Omental fat pad (tissue), 4 donors: ENCODE results near the gene SLC5A2. TPM values are rescaled to one million over a fixed set of nuclear protein-coding genes. Genes with fewer than 3 reads are reported as not detected.

Experiments
- ATAC-seq: fragments of 150-250 bp; one replicate; pipeline ENCODE4 v1.9.1; 2016; ENCODE audit warnings: mild to moderate bottlenecking, moderate library complexity; ENCODE audit not compliant: low FRiP score
- DNase-seq: peaks from one replicate; pipeline ENCODE4 v3.0.0-alpha.2; 2019; ENCODE audit warnings: low spot score
- CTCF ChIP-seq, 3 donors: fragments of 450-650 bp; IDR thresholded peaks; one replicate each; pipeline ENCODE4 v1.5.1; 2016 to 2017; ENCODE audit warnings: antibody characterized with exemption in 3 of 3, mild to moderate bottlenecking in 3 of 3, moderate library complexity in 2 of 3
- total RNA-seq, 4 donors: library from RNA; depleted of rRNA; stranded (reverse); fragments of >200 nt; gene quantifications; one replicate each; pipeline ENCODE4 v1.1.0, GENCODE V29; 2016

Gene SLC5A2
- total RNA-seq, 4 donors from 2014 or later = not detected

GRCh38 chr16:31461921-31462804, 20.8 kb upstream of the SLC5A2 start:
- DNase-seq (no peak), ATAC-seq (no peak)
- TF ChIP-seq CTCF (IDR thresholded peaks at IDR 0.05) = no peak

DNA sequence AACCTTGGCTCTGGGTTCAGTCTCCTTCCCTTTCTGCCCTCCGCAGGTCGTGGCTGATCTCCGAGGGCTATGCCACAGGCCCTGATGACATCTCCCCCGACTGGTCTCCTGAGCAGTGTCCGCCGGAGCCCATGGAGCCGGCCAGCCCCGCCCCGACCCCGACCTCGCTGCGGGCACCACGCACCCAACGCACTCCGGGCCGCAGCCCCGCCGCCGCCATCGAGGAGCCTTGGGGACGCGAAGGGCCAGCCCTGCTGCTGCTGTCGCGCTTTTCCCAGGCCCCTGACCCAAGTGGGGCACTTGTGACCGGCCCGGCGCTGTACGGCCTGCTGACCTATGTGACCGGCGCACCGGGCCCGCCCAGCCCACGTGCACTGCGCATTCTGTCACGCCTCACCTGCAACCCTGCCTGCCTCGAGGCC, 18.6 kb upstream of the SLC5A2 start:
- no peak for TF ChIP-seq CTCF (IDR thresholded peaks at IDR 0.05)
- ATAC-seq (no peak), DNase-seq (no peak)

DNA sequence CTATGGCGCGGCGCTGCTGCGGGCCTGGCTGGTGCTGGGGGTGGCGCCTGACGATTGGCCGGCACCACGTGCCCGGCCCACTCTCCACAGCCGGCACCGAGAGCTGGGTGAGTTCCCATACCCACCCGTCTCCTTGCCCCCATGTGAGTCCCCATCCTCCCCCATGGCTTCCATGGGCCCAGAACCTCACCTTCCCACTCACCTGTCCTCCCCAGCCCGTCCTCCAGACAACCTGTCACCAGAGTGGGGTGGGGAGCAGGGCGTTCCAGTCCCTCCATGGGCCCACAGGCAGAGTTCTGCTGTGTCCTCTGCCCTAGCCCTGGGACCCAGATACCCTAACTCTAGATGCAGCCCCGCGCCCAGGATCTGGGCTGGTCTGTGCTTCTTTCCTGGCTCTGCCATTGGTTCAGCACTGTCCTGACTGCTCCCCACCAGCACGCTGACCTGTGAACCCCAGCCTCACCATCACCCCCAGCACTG, 18.1 kb upstream of the SLC5A2 start:
- no peak for DNase-seq
- ATAC-seq = no peak

GRCh38 chr16:31465788-31466370, 17.0 kb upstream of the SLC5A2 start:
- TF ChIP-seq CTCF (IDR thresholded peaks at IDR 0.05) = no peak
- ATAC-seq = no peak
- DNase-seq = no peak

More for the DNA sequence above, 18.1 kb upstream of the SLC5A2 start:
- no peak for TF ChIP-seq CTCF (IDR thresholded peaks at IDR 0.05)

DNA sequence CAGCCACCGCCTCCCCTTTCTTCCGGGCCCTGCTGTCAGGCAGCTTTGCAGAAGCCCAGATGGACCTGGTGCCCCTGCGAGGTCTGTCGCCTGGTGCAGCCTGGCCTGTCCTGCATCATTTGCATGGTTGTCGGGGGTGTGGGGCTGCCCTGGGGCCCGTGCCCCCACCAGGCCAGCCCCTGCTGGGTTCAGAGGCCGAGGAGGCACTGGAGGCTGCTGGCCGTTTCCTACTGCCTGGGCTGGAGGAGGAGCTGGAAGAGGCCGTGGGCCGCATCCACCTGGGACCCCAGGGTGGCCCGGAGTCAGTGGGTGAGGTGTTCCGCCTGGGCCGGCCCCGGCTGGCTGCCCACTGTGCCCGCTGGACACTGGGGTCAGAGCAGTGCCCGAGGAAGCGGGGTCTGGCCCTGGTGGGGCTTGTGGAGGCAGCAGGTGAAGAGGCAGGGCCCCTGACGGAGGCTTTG, 16.5 kb upstream of the SLC5A2 start:
- no peak for TF ChIP-seq CTCF (IDR thresholded peaks at IDR 0.05)
- ATAC-seq = no peak
- DNase-seq = no peak

- no peak for ATAC-seq
- TF ChIP-seq CTCF (IDR thresholded peaks at IDR 0.05) = no peak
- DNase-seq = no peak
These were observed 15.7 kb upstream of the SLC5A2 start for GRCh38 chr16:31467151-31467773.
